Naive B cell (primary cell): Measurements from ENCODE around the gene ITGA5. TPM values are rescaled to one million over a fixed set of nuclear protein-coding genes. Genes with fewer than 3 reads are reported as not detected.

Source experiments
- ATAC-seq, 2 donors: fragments of 150-1000 bp; cut with Tn5 transposase; 2 replicates each; pipeline ENCODE4 v1.10.0; 2021; ENCODE audit warnings: low read depth in 2 of 2, mild to moderate bottlenecking in 2 of 2, moderate library complexity in 2 of 2
- DNase-seq: peaks from one replicate; pipeline ENCODE4 v3.0.0; 2022
- H3K27ac Mint-ChIP-seq, 6 donors: one replicate each; pipeline ENCODE4 v1.8.0; 2020 to 2022; ENCODE audit warnings: mild to moderate bottlenecking in 6 of 6, mixed read lengths in 6 of 6, moderate library complexity in 5 of 6, inconsistent platforms in 2 of 6
- H3K27me3 Mint-ChIP-seq, 3 donors: one replicate each; pipeline ENCODE4 v1.8.0; 2021 to 2022; ENCODE audit warnings: mixed read lengths in 3 of 3, mild to moderate bottlenecking in 1 of 3
- H3K36me3 Mint-ChIP-seq, 2 donors: one replicate each; pipeline ENCODE4 v1.8.0; 2020 to 2022; ENCODE audit warnings: mixed read lengths in 2 of 2, inconsistent platforms in 1 of 2, mild to moderate bottlenecking in 1 of 2
- H3K4me1 Mint-ChIP-seq, 3 donors: one replicate each; pipeline ENCODE4 v1.8.0; 2020 to 2022; ENCODE audit warnings: mixed read lengths in 3 of 3, inconsistent platforms in 1 of 3, mild to moderate bottlenecking in 1 of 3, moderate library complexity in 1 of 3
- H3K4me3 Mint-ChIP-seq, 8 donors: one replicate each; pipeline ENCODE4 v1.8.0; 2020 to 2022; ENCODE audit warnings: mild to moderate bottlenecking in 8 of 8, mixed read lengths in 8 of 8, moderate library complexity in 8 of 8, inconsistent platforms in 2 of 8
- H3K9me3 Mint-ChIP-seq, 7 donors: one replicate each; pipeline ENCODE4 v1.8.0; 2020 to 2022; ENCODE audit warnings: mixed read lengths in 7 of 7, mild to moderate bottlenecking in 5 of 7, inconsistent platforms in 2 of 7, moderate library complexity in 1 of 7
- polyA plus RNA-seq, 6 donors: library from polyadenylated mRNA; unstranded; fragments of 300-500 nt; fragmentation: Illumina TruSeq; gene quantifications; one replicate each; pipeline ENCODE4 v1.2.3, GENCODE V29; 2021; ENCODE audit warnings: low read depth in 6 of 6

ITGA5 gene
- polyA plus RNA-seq, 6 donors from 2014 or later, result 1.7 to 4.6 (median 2.3) TPM; not detected in 1

GRCh38 chr12:54413284-54414190, 5.5 kb downstream of the ITGA5 start:
- no peaks in the 10 kb centered on the region for H3K36me3 Mint-ChIP-seq
- H3K27me3 Mint-ChIP-seq, result no peaks in the 10 kb centered on the region
- H3K4me1 Mint-ChIP-seq, result peaks cover 57 to 77% (median 71%) of the 10 kb centered on the region in 3 donors
- peak; percentile 70 for DNase-seq
- peak; percentile 87 to 89 for ATAC-seq
- H3K4me3 Mint-ChIP-seq, result peak overlapping the region; percentile 1 to 90 (median 74)
- H3K9me3 Mint-ChIP-seq, result no peaks in the 10 kb centered on the region
- H3K27ac Mint-ChIP-seq, result peak overlapping the region; percentile 69 to 89 (median 81)

- peak; percentile 28 to 37 for ATAC-seq
- H3K36me3 Mint-ChIP-seq, result no peaks in the 10 kb centered on the region
These were observed 6.3 kb downstream of the ITGA5 start for GRCh38 chr12:54412786-54413185.

GRCh38 chr12:54412348-54412747, 6.7 kb downstream of the ITGA5 start:
- ATAC-seq (no peak), DNase-seq (no peak)
- Mint-ChIP-seq H3K27ac (peak overlapping the region; percentile 69 to 89 (median 81)), H3K36me3 (no peaks in the 10 kb centered on the region), H3K27me3 (no peaks in the 10 kb centered on the region), H3K4me3 (peak overlapping the region in 6 of 8 donors; percentile 70 to 90 (median 76)), H3K9me3 (no peaks in the 10 kb centered on the region), H3K4me1 (peaks cover 52 to 76% (median 59%) of the 10 kb centered on the region in 3 donors)

More at GRCh38 chr12:54412786-54413185, 6.3 kb downstream of the ITGA5 start:
- DNase-seq, result no peak
- peak overlapping the region; percentile 69 to 89 (median 81) for H3K27ac Mint-ChIP-seq
- peak overlapping the region; percentile 1 to 90 (median 74) for H3K4me3 Mint-ChIP-seq
- H3K9me3 Mint-ChIP-seq, result no peaks in the 10 kb centered on the region
- peaks cover 54 to 76% (median 63%) of the 10 kb centered on the region in 3 donors for H3K4me1 Mint-ChIP-seq
- H3K27me3 Mint-ChIP-seq, result no peaks in the 10 kb centered on the region

GRCh38 chr12:54411391-54412241, 7.5 kb downstream of the ITGA5 start:
- peak overlapping the region in 5 of 6 donors; percentile 6 to 89 (median 86) for H3K27ac Mint-ChIP-seq
- ATAC-seq (peak in 1 of 2 donors; percentile 23), DNase-seq (no peak)
- peaks cover 0 to 4% of the 10 kb centered on the region in 2 donors for H3K36me3 Mint-ChIP-seq
- no peaks in the 10 kb centered on the region for H3K9me3 Mint-ChIP-seq
- H3K27me3 Mint-ChIP-seq, result no peaks in the 10 kb centered on the region
- peak overlapping the region in 5 of 8 donors; percentile 9 to 90 (median 63) for H3K4me3 Mint-ChIP-seq
- H3K4me1 Mint-ChIP-seq, result peaks cover 48 to 72% (median 51%) of the 10 kb centered on the region in 3 donors

- Mint-ChIP-seq H3K4me1 (peaks cover 37 to 55% (median 50%) of the 10 kb centered on the region in 3 donors), H3K36me3 (peaks cover 0 to 4% of the 10 kb centered on the region in 2 donors), H3K4me3 (no peak overlapping the region)
These were observed 9.8 kb downstream of the ITGA5 start for GRCh38 chr12:54409267-54409666.

GRCh38 chr12:54407183-54407905, 11.7 kb downstream of the ITGA5 start:
- peaks cover 19 to 38% (median 32%) of the 10 kb centered on the region in 3 donors for H3K4me1 Mint-ChIP-seq
- no peak for DNase-seq
- H3K4me3 Mint-ChIP-seq, result no peak overlapping the region
- no peaks in the 10 kb centered on the region for H3K9me3 Mint-ChIP-seq
- peak overlapping the region in 3 of 6 donors; percentile 21 to 84 (median 39) for H3K27ac Mint-ChIP-seq
- ATAC-seq, result no peak
- H3K27me3 Mint-ChIP-seq, result no peaks in the 10 kb centered on the region
- peaks cover 0 to 4% of the 10 kb centered on the region in 2 donors for H3K36me3 Mint-ChIP-seq

More at GRCh38 chr12:54409267-54409666, 9.8 kb downstream of the ITGA5 start:
- ATAC-seq (no peak), DNase-seq (no peak)
- Mint-ChIP-seq H3K9me3 (no peaks in the 10 kb centered on the region), H3K27ac (no peak overlapping the region), H3K27me3 (no peaks in the 10 kb centered on the region)

- DNase-seq, result no peak
These were observed 13.5 kb downstream of the ITGA5 start for GRCh38 chr12:54405573-54405972.

GRCh38 chr12:54405106-54405505, 14.0 kb downstream of the ITGA5 start:
- H3K27me3 Mint-ChIP-seq, result no peaks in the 10 kb centered on the region
- H3K4me1 Mint-ChIP-seq, result peaks cover 7 to 28% (median 19%) of the 10 kb centered on the region in 3 donors
- no peak overlapping the region for H3K27ac Mint-ChIP-seq
- peaks cover 0 to 4% of the 10 kb centered on the region in 2 donors for H3K36me3 Mint-ChIP-seq
- no peaks in the 10 kb centered on the region for H3K9me3 Mint-ChIP-seq
- ATAC-seq, result no peak
- H3K4me3 Mint-ChIP-seq, result peak overlapping the region in 1 of 8 donors; percentile 65
- DNase-seq, result no peak

More at GRCh38 chr12:54405573-54405972, 13.5 kb downstream of the ITGA5 start:
- no peaks in the 10 kb centered on the region for H3K9me3 Mint-ChIP-seq
- H3K27me3 Mint-ChIP-seq, result no peaks in the 10 kb centered on the region
- peaks cover 0 to 4% of the 10 kb centered on the region in 2 donors for H3K36me3 Mint-ChIP-seq
- H3K27ac Mint-ChIP-seq, result peak overlapping the region in 1 of 6 donors; percentile 1
- H3K4me1 Mint-ChIP-seq, result peaks cover 7 to 28% (median 22%) of the 10 kb centered on the region in 3 donors
- no peak overlapping the region for H3K4me3 Mint-ChIP-seq
- ATAC-seq, result no peak

GRCh38 chr12:54404061-54405004, 14.7 kb downstream of the ITGA5 start:
- ATAC-seq (peak; percentile 35 to 61), DNase-seq (no peak)
- peak overlapping the region in 2 of 6 donors; percentile 24 to 71 for H3K27ac Mint-ChIP-seq
- peaks cover 8 to 29% (median 19%) of the 10 kb centered on the region in 3 donors for H3K4me1 Mint-ChIP-seq
- peak overlapping the region in 2 of 8 donors; percentile 44 to 65 for H3K4me3 Mint-ChIP-seq
- no peaks in the 10 kb centered on the region for H3K27me3 Mint-ChIP-seq
- peaks cover 0 to 6% of the 10 kb centered on the region in 2 donors for H3K36me3 Mint-ChIP-seq
- H3K9me3 Mint-ChIP-seq, result no peaks in the 10 kb centered on the region

GRCh38 chr12:54401119-54401518, 17.9 kb downstream of the ITGA5 start:
- Mint-ChIP-seq H3K36me3 (peaks cover 0 to 5% of the 10 kb centered on the region in 2 donors), H3K4me1 (peaks cover 7 to 13% (median 12%) of the 10 kb centered on the region in 3 donors), H3K9me3 (no peaks in the 10 kb centered on the region), H3K27me3 (no peaks in the 10 kb centered on the region), H3K4me3 (no peak overlapping the region), H3K27ac (no peak overlapping the region)
- DNase-seq, result no peak
- no peak for ATAC-seq

GRCh38 chr12:54398995-54399793, 19.9 kb downstream of the ITGA5 start:
- no peaks in the 10 kb centered on the region for H3K9me3 Mint-ChIP-seq
- peak; percentile 93 to 98 for ATAC-seq
- no peak overlapping the region for H3K27ac Mint-ChIP-seq

More at GRCh38 chr12:54398995-54399793, 19.9 kb downstream of the ITGA5 start:
- DNase-seq, result peak; percentile 81
- Mint-ChIP-seq H3K4me3 (no peak overlapping the region), H3K27me3 (no peaks in the 10 kb centered on the region), H3K36me3 (peaks cover 0 to 5% of the 10 kb centered on the region in 2 donors), H3K4me1 (peaks cover 5 to 7% (median 7%) of the 10 kb centered on the region in 3 donors)
